H1 (cell line): ENCODE measurements around the gene CADM1. TPM values are rescaled to one million over a fixed set of nuclear protein-coding genes. Genes with fewer than 3 reads are reported as not detected.

Experiments
- CTCF ChIA-PET: fragments of 300-600 bp; sonication (Branson Sonifier 250); formaldehyde crosslinking; loops from one replicate; lab custom pipeline; 2021; ENCODE audit not compliant: partially characterized antibody; lab: Charles Lee
- POLR2A ChIA-PET: fragments of 300-600 bp; sonication (Branson Sonifier 250); formaldehyde crosslinking; loops from one replicate; lab custom pipeline; 2021; ENCODE audit warnings: inconsistent platforms; ENCODE audit not compliant: partially characterized antibody; lab: Charles Lee
- DNase-seq, 2 experiments: peaks; one replicate each; pipeline versions ENCODE4 v3.0.0 to v3.0.0-alpha.2; 2010 to 2022; ENCODE audit warnings: low spot score in 2 of 2, low read depth in 1 of 2, mixed read lengths in 1 of 2
- FAIRE-seq: peaks from 2 replicates; lab custom pipeline; 2011; peaks lifted over from hg19 to GRCh38; lab: Jason Lieb, UNC
- H2AFZ ChIP-seq: 2 replicates; pipeline ENCODE4 v1.8.1; 2012; ENCODE audit warnings: low read length, inconsistent platforms
- H2AK5ac ChIP-seq: 2 replicates; pipeline ENCODE4 v1.6.1; 2013; ENCODE audit warnings: low read depth, low read length
- H2BK120ac ChIP-seq: replicated peaks from 2 replicates; pipeline ENCODE3; 2013; ENCODE audit warnings: low read depth, low read length, inconsistent platforms
- H2BK12ac ChIP-seq: 2 replicates; pipeline ENCODE4 v1.6.1; 2013; ENCODE audit warnings: low read depth, low read length
- H2BK15ac ChIP-seq: 2 replicates; pipeline ENCODE4 v1.6.1; 2013; ENCODE audit warnings: low read length
- H2BK20ac ChIP-seq: 2 replicates; pipeline ENCODE4 v1.6.1; 2013; ENCODE audit warnings: low read length
- H2BK5ac ChIP-seq: 2 replicates; pipeline ENCODE4 v1.6.1; 2013; ENCODE audit warnings: low read depth, low read length
- H3K14ac ChIP-seq: 2 replicates; pipeline ENCODE4 v1.6.1; 2013; ENCODE audit warnings: inconsistent platforms; ENCODE audit not compliant: insufficient read length
- H3K18ac ChIP-seq: 2 replicates; pipeline ENCODE4 v1.6.1; 2013; ENCODE audit warnings: low read length; ENCODE audit errors: extremely low read depth
- H3K23ac ChIP-seq: 2 replicates; pipeline ENCODE4 v1.6.1; 2013; ENCODE audit warnings: inconsistent platforms; ENCODE audit not compliant: insufficient read length
- H3K23me2 ChIP-seq: 2 replicates; pipeline ENCODE4 v1.6.1; 2013; ENCODE audit warnings: low read depth, low read length
- H3K27ac ChIP-seq: 2 replicates; pipeline ENCODE4 v1.6.1; 2011; ENCODE audit warnings: low read depth, low read length, inconsistent platforms
- H3K27me3 ChIP-seq, 4 experiments: replicated peaks in 1 of 4; 1 replicate in 1 of 4; 2 replicates in 3 of 4; pipeline versions ENCODE4 v1.6.1 to v1.8.1; 2011 to 2013; ENCODE audit warnings: low read length in 3 of 4, mild to moderate bottlenecking in 3 of 4, inconsistent platforms in 2 of 4, mixed read lengths in 2 of 4, moderate library complexity in 1 of 4; ENCODE audit not compliant: control insufficient read depth in 3 of 4, insufficient read depth in 3 of 4; ENCODE audit errors: extremely low read depth in 1 of 4
- H3K36me3 ChIP-seq, 4 experiments: 2 replicates each; pipeline versions ENCODE4 v1.6.1 to v1.8.1; 2011 to 2013; ENCODE audit warnings: mild to moderate bottlenecking in 4 of 4, low read length in 3 of 4, moderate library complexity in 2 of 4, control low read depth in 1 of 4, inconsistent platforms in 1 of 4; ENCODE audit not compliant: insufficient read depth in 4 of 4, control insufficient read depth in 2 of 4
- H3K4ac ChIP-seq: replicated peaks from 2 replicates; pipeline ENCODE3; 2013; ENCODE audit warnings: low read length, low read depth, mixed read lengths, inconsistent platforms; ENCODE audit not compliant: insufficient read length
- H3K4me1 ChIP-seq, 4 experiments: replicated peaks in 1 of 4; 1 replicate in 1 of 4; 2 replicates in 3 of 4; pipeline versions ENCODE4 v1.6.1 to v1.8.1; 2011 to 2013; ENCODE audit warnings: low read length in 3 of 4, inconsistent platforms in 2 of 4, mixed read lengths in 1 of 4; ENCODE audit not compliant: insufficient read depth in 4 of 4, control insufficient read depth in 3 of 4
- H3K4me2 ChIP-seq, 2 experiments: 2 replicates each; pipeline versions ENCODE4 v1.6.1 to v1.8.1; 2011 to 2013; ENCODE audit warnings: low read depth in 2 of 2, low read length in 2 of 2, control low read depth in 1 of 2, inconsistent platforms in 1 of 2, mild to moderate bottlenecking in 1 of 2; ENCODE audit not compliant: insufficient read depth in 1 of 2
- H3K4me3 ChIP-seq, 4 experiments: fragments of 200-600, 300-600 bp in 1 of 4; sonication (generic), shearing (Covaris generic), sonication (Bioruptor Twin) in 1 of 4; 2 replicates each; pipeline versions ENCODE4 v1.5.1 to v1.8.1; 2011 to 2016; ENCODE audit warnings: low read length in 4 of 4, low read depth in 3 of 4, control low read depth in 2 of 4, inconsistent platforms in 2 of 4, mild to moderate bottlenecking in 2 of 4, mixed read lengths in 1 of 4, moderate library complexity in 1 of 4; ENCODE audit not compliant: insufficient read depth in 2 of 4; ENCODE audit errors: extremely low read depth in 1 of 4
- H3K56ac ChIP-seq: replicated peaks from 2 replicates; pipeline ENCODE3; 2013; ENCODE audit warnings: low read depth, mild to moderate bottlenecking, mixed read lengths, low read length, inconsistent platforms; ENCODE audit not compliant: insufficient read length
- H3K79me1 ChIP-seq: 2 replicates; pipeline ENCODE4 v1.6.1; 2013; ENCODE audit warnings: low read depth, low read length, control low read depth
- H3K79me2 ChIP-seq, 2 experiments: 2 replicates each; pipeline versions ENCODE4 v1.6.1 to v1.8.1; 2012 to 2013; ENCODE audit warnings: low read length in 2 of 2, mild to moderate bottlenecking in 2 of 2, inconsistent platforms in 1 of 2; ENCODE audit not compliant: insufficient read depth in 2 of 2, control insufficient read depth in 1 of 2
- H3K9ac ChIP-seq, 4 experiments: replicated peaks in 1 of 4; 1 replicate in 1 of 4; 2 replicates in 3 of 4; pipeline versions ENCODE4 v1.6.1 to v1.8.1; 2011 to 2013; ENCODE audit warnings: low read depth in 3 of 4, low read length in 3 of 4, control low read depth in 2 of 4, mild to moderate bottlenecking in 2 of 4, moderate library complexity in 2 of 4, inconsistent platforms in 1 of 4; ENCODE audit errors: extremely low read depth in 1 of 4
- H3K9me3 ChIP-seq, 2 experiments: 2 replicates each; pipeline versions ENCODE4 v1.6.1 to v1.8.1; 2012 to 2013; ENCODE audit warnings: mild to moderate bottlenecking in 2 of 2, moderate library complexity in 2 of 2, control low read depth in 1 of 2, inconsistent platforms in 1 of 2, low read depth in 1 of 2, low read length in 1 of 2, mixed read lengths in 1 of 2; ENCODE audit not compliant: insufficient read depth in 2 of 2
- H4K20me1 ChIP-seq, 2 experiments: replicated peaks in 1 of 2; 2 replicates each; pipeline versions ENCODE3 to v1.8.1; 2011 to 2013; ENCODE audit warnings: inconsistent platforms in 2 of 2, low read length in 2 of 2, mild to moderate bottlenecking in 1 of 2; ENCODE audit not compliant: insufficient read depth in 2 of 2, control insufficient read depth in 1 of 2
- H4K5ac ChIP-seq: 2 replicates; pipeline ENCODE4 v1.6.1; 2013; ENCODE audit warnings: low read length, low read depth, mixed read lengths, inconsistent platforms; ENCODE audit not compliant: insufficient read length
- H4K8ac ChIP-seq: 2 replicates; pipeline ENCODE4 v1.8.0; 2013; ENCODE audit warnings: mild to moderate bottlenecking, moderate library complexity, low read length, inconsistent platforms; ENCODE audit not compliant: insufficient read depth; ENCODE audit errors: extremely low read depth
- H4K91ac ChIP-seq: replicated peaks from 2 replicates; pipeline ENCODE3; 2013; ENCODE audit warnings: low read length, mixed read lengths, inconsistent platforms; ENCODE audit not compliant: insufficient read length
- CHD2 ChIP-seq: IDR thresholded peaks from 2 replicates; pipeline ENCODE4 v1.6.1; 2012; ENCODE audit warnings: low read length, improper control_type of control experiment
- CREB1 ChIP-seq: IDR thresholded peaks from 2 replicates; pipeline ENCODE4 v1.6.1; 2012; ENCODE audit warnings: inconsistent platforms
- EP300 ChIP-seq, 2 experiments: IDR thresholded peaks; 1 replicate in 1 of 2; 2 replicates in 1 of 2; pipeline ENCODE4 v1.6.1; 2011 to 2012; ENCODE audit warnings: low read depth in 2 of 2, low read length in 2 of 2, mild to moderate bottlenecking in 2 of 2, borderline replicate concordance in 1 of 2, inconsistent platforms in 1 of 2, moderate library complexity in 1 of 2
- GABPA ChIP-seq: IDR thresholded peaks from 2 replicates; pipeline ENCODE4 v1.6.1; 2011; ENCODE audit warnings: mild to moderate bottlenecking, low read length, moderate library complexity, borderline replicate concordance; ENCODE audit not compliant: insufficient read depth
- GTF2F1 ChIP-seq: IDR thresholded peaks from 2 replicates; pipeline ENCODE4 v1.6.1; 2012; ENCODE audit warnings: low read depth, low read length, improper control_type of control experiment, borderline replicate concordance
- HDAC2 ChIP-seq, 2 experiments: fragments of 300-600 bp in 1 of 2; sonication (generic) in 1 of 2; IDR thresholded peaks; 2 replicates each; pipeline ENCODE4 v1.6.1; 2011 to 2012; ENCODE audit warnings: low read depth in 2 of 2, low read length in 2 of 2, mild to moderate bottlenecking in 2 of 2, moderate library complexity in 2 of 2, borderline replicate concordance in 1 of 2, inconsistent platforms in 1 of 2
- HDAC6 ChIP-seq: IDR thresholded peaks from one replicate; pipeline ENCODE4 v1.7.1; 2012; ENCODE audit warnings: low read depth, mild to moderate bottlenecking, inconsistent platforms, low read length, moderate library complexity
- JUN ChIP-seq: IDR thresholded peaks from 2 replicates; pipeline ENCODE4 v1.6.1; 2011; ENCODE audit warnings: low read depth, mild to moderate bottlenecking, improper control_type of control experiment, low read length
- RFX5 ChIP-seq: IDR thresholded peaks from 2 replicates; pipeline ENCODE4 v1.6.1; 2011; ENCODE audit warnings: low read depth, low read length, improper control_type of control experiment, borderline replicate concordance
- RNF2 ChIP-seq: fragments of 200-900, 300-1000 bp; sonication (generic); IDR thresholded peaks from 2 replicates; pipeline ENCODE4 v1.7.1; 2016; ENCODE audit warnings: borderline replicate concordance, low read depth, mild to moderate bottlenecking, antibody characterized with exemption, low read length; ENCODE audit not compliant: poor library complexity, severe bottlenecking; ENCODE audit errors: missing control alignments
- RXRA ChIP-seq: IDR thresholded peaks from 2 replicates; pipeline ENCODE4 v1.6.1; 2011; ENCODE audit warnings: low read depth, mild to moderate bottlenecking, low read length, moderate library complexity; ENCODE audit not compliant: insufficient read depth
- SIX5 ChIP-seq: IDR thresholded peaks from 2 replicates; pipeline ENCODE4 v1.6.1; 2011; ENCODE audit warnings: mild to moderate bottlenecking, low read depth, low read length
- TCF12 ChIP-seq: IDR thresholded peaks from 2 replicates; pipeline ENCODE4 v1.6.1; 2011; ENCODE audit warnings: low read depth, mild to moderate bottlenecking, low read length
- WGBS, 2 experiments: shearing (Covaris generic) in 1 of 2; methylation state at CpG; one replicate each; pipeline versions ENCODE4 v1.1.6 to v1.1.7; 2013 to 2015; ENCODE audit warnings: low lambda C conversion rate in 2 of 2, mixed read lengths in 2 of 2, inconsistent platforms in 1 of 2, low coverage in 1 of 2, missing lambda C conversion rate in 1 of 2; ENCODE audit not compliant: insufficient replicate concordance in 2 of 2, insufficient coverage in 1 of 2, insufficient read length in 1 of 2; ENCODE audit errors: extremely low coverage in 1 of 2, missing lambda C conversion rate in 1 of 2; 5-methylcytosine and 5-hydroxymethylcytosine counted together
- polyA plus RNA-seq, 7 experiments: library from polyadenylated mRNA; depleted of rRNA in 3 of 7; stranded (reverse) in 5 of 7; unstranded in 2 of 7; fragments of >200 nt in 5 of 7; fragments of 200-250 nt in 2 of 7; gene quantifications; 1 replicate in 5 of 7; 2 replicates in 1 of 7; 4 replicates in 1 of 7; pipeline versions ENCODE4 v1.2.1 to v1.2.3, GENCODE V29; 2011 to 2013; ENCODE audit warnings: missing spikeins in 2 of 7, mixed read lengths in 2 of 7
- total RNA-seq: library from RNA; stranded (reverse); fragmentation: NEBNext Ultra II Directional; extraction: Animal tissue kit (Norgen Biotek cat#: 25700); gene quantifications from 2 replicates; pipeline ENCODE4 v1.2.1, GENCODE V29; 2021

The CADM1 gene
- total and polyA plus RNA-seq, 2 of the 8 experiments (the other 6 are each of a cell fraction or from before 2014, with no cell fraction given) = 8.3 to 25.3 TPM

DNA sequence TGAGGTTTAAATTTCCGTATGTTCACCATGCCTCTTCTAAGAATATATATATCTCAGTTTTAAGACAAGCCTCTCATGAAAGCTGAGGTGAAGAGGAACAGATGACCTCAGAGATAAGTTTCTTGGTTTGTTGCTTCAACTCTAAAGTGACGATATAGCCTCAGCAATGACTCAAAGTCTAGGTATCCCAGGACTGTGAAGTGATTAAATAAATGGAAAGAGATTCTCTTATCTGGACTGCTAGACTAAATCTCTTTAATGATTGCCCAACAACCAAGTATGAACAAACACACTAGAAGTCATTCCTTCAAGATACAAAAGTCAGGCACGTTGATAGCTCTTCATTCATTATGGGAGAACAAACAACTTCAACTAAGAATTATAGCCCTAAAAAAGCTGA lies 15.3 kb downstream of the CADM1 start:
- Histone ChIP-seq H3K4me1 (peaks cover 0 to 3% (median 0%) of the 10 kb centered on the region in 4 experiments; a peak in 1 of 7 replicates), H3K36me3 (no peaks in the 10 kb centered on the region), H3K23ac (no peak overlapping the region), H4K5ac (no peak overlapping the region), H3K4me2 (no peak overlapping the region), H3K9ac (no peak overlapping the region), H3K56ac (no peak overlapping the region), H2BK120ac (no peak overlapping the region), H3K27me3 (no peaks in the 10 kb centered on the region), H4K8ac (no peak overlapping the region), H3K14ac (no peak overlapping the region), H4K91ac (no peak overlapping the region), H3K4ac (no peak overlapping the region), H3K79me2 (no peaks in the 10 kb centered on the region), H3K79me1 (no peaks in the 10 kb centered on the region), H3K18ac (no peak overlapping the region), H2BK15ac (no peak overlapping the region), H2BK20ac (no peak overlapping the region), H4K20me1 (peaks cover 0 to 2% of the 10 kb centered on the region in 2 experiments), H3K4me3 (no peak overlapping the region), H3K23me2 (no peaks in the 10 kb centered on the region), H2AK5ac (no peak overlapping the region), H2BK5ac (no peak overlapping the region), H3K27ac (no peak overlapping the region), H2BK12ac (no peak overlapping the region), H3K9me3 (no peaks in the 10 kb centered on the region), H2AFZ (no peak overlapping the region)
- ChIA-PET POLR2A (no interaction called here), CTCF (interaction anchor here (1.1 kb wide), 1 partner anchor 39 kb away, joined by 4 read pairs; no protein-coding TSS in a partner anchor)
- FAIRE-seq (no peak), DNase-seq (no peak)
- 93% methylated on average over 3 of the region's 3 CpGs; no CpG with 5 or more reads in 1 of the 2 experiments for WGBS, 2 experiments
- no peak for TF ChIP-seq CREB1
- TF ChIP-seq HDAC2 (IDR thresholded peaks at IDR 0.05; ENCODE audit: borderline replicate concordance in 1 of 2, low read depth in 2 of 2, low read length in 2 of 2) = no peak
- no peak for TF ChIP-seq GABPA
- TF ChIP-seq EP300 (IDR thresholded peaks at IDR 0.05; ENCODE audit: borderline replicate concordance in 1 of 2, low read depth in 2 of 2, low read length in 2 of 2) = no peak
- TF ChIP-seq JUN = no peak
- TF ChIP-seq CHD2 = no peak
- no peak for TF ChIP-seq RNF2
- TF ChIP-seq SIX5 = no peak
- TF ChIP-seq TCF12 = no peak
- no peak for TF ChIP-seq RFX5
- no peak for TF ChIP-seq RXRA
- no peak for TF ChIP-seq GTF2F1
- TF ChIP-seq HDAC6 = no peak
